Mucosa of rectum (tissue), 2 donors: Measurements from ENCODE around the gene DENND10.

Experiments
- H3K27ac ChIP-seq, 2 donors: one replicate each; pipeline ENCODE4 v1.7.0; 2013; ENCODE audit warnings: inconsistent platforms in 2 of 2, low read depth in 2 of 2, low read length in 2 of 2
- H3K27me3 ChIP-seq, 2 donors: one replicate each; pipeline ENCODE4 v1.7.0; 2013; ENCODE audit warnings: low read length in 2 of 2; ENCODE audit not compliant: control insufficient read depth in 2 of 2, insufficient read depth in 2 of 2
- H3K36me3 ChIP-seq, 2 donors: one replicate each; pipeline ENCODE4 v1.7.0; 2013; ENCODE audit warnings: low read length in 2 of 2; ENCODE audit not compliant: control insufficient read depth in 2 of 2, insufficient read depth in 2 of 2
- H3K4me1 ChIP-seq, 2 donors: one replicate each; pipeline ENCODE4 v1.7.0; 2013; ENCODE audit warnings: low read length in 2 of 2, mild to moderate bottlenecking in 1 of 2; ENCODE audit not compliant: control insufficient read depth in 2 of 2, insufficient read depth in 2 of 2
- H3K4me3 ChIP-seq, 2 donors: one replicate each; pipeline ENCODE4 v1.7.0; 2013; ENCODE audit warnings: low read length in 2 of 2
- H3K9ac ChIP-seq, 2 donors: one replicate each; pipeline ENCODE4 v1.7.0; 2013; ENCODE audit warnings: low read length in 2 of 2, low read depth in 1 of 2, mild to moderate bottlenecking in 1 of 2
- H3K9me3 ChIP-seq, 2 donors: one replicate each; pipeline ENCODE4 v1.7.0; 2013; ENCODE audit warnings: low read length in 2 of 2; ENCODE audit not compliant: control insufficient read depth in 2 of 2
- donor health status: healthy.
- donor health status: Normal muscosa, but diverticular disease.

DENND10 gene

DNA sequence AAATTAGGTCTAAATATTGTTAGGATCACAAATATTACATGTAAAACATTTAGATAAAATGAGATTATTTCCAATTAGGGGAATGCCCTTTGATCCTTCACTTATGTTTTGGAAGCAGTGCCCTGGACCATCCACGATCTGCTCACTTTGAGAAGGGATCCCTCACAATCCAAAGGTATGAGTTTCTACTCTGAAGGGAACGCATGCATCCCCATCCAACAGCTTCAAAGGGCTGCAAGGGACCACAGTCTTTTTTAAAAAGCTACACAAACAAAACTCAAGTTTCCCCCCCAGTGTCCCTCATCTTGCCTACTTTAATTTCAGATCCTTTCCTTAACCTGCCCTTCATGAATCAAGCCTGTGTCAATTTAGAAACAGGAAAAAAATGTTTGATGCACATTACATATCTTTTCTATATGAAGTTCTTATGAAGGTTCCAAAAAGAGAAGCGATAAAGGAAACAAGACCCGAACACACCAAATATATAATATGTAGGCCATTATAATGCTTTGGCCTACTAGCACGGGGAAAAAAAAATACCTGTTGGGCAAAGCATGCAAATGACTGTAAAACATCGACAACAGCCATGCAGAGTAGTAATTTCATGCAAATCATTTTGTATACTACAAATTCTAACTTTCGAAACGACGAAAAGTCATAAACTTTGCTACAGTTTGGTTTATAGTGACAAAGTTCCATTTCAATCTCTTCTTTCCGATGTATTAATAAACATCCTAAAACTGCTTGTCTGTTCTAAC lies 25.3 kb upstream of the DENND10 start:
- Histone ChIP-seq H3K36me3 (peaks cover 2 to 4% of the 10 kb centered on the region in 2 donors), H3K4me1 (peaks cover 10 to 14% of the 10 kb centered on the region in 2 donors), H3K4me3 (peak overlapping the region; percentile 93 to 97), H3K27ac (peak overlapping the region in 1 of 2 donors; percentile 98), H3K9me3 (no peaks in the 10 kb centered on the region), H3K9ac (peak overlapping the region; percentile 96 to 99), H3K27me3 (no peaks in the 10 kb centered on the region)

DNA sequence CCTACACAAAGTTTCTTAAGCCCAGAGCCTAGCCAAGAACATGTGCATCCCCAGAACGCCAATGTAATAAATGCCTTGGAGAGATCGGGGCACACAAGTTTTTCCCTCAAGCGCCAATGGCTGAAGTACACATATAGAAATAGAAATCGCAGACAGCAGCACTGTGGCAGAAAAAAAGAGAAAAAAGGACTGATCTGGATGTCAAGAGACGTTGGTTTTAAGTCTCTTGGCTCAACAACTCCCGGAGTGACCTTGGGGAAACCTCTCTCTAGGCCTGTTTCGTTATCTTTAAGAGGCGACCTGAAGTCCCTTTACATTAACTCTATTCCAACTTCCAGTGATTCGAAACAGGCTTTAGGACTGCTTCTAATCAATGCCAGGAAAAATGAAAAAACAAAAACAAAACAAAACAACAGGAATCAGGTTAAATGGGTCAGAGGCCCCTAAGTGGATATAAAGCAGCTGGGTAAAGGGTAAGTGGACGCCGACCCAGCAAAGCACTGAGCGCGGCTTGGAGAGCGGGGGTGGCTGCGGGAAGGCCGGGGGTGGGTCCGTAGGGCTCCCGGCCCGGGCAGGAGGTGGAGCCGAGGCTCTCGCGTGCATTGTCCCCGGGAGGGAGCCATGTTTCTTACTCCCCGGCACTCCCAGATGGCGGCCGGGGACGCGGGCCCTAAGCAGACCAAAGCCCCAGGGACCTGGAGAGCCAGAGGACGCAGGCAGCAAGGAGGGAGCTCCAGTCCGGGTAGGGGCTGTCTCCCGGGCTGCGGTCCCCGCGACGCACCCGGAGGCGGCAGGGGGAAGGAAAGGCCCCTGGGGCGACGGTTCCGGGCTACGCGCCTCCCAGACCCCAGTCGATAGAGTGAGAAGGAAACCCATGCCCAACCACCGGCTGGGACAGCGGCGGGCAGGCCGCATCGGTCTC lies 24.1 kb upstream of the DENND10 start:
- H3K36me3 ChIP-seq, result no peaks in the 10 kb centered on the region
- peak overlapping the region; percentile 93 to 97 for H3K4me3 ChIP-seq
- H3K9ac ChIP-seq, result peak overlapping the region; percentile 96 to 99
- no peaks in the 10 kb centered on the region for H3K27me3 ChIP-seq
- H3K4me1 ChIP-seq, result peaks cover 10 to 14% of the 10 kb centered on the region in 2 donors
- H3K9me3 ChIP-seq, result no peaks in the 10 kb centered on the region
- peak overlapping the region; percentile 94 to 98 for H3K27ac ChIP-seq

DNA sequence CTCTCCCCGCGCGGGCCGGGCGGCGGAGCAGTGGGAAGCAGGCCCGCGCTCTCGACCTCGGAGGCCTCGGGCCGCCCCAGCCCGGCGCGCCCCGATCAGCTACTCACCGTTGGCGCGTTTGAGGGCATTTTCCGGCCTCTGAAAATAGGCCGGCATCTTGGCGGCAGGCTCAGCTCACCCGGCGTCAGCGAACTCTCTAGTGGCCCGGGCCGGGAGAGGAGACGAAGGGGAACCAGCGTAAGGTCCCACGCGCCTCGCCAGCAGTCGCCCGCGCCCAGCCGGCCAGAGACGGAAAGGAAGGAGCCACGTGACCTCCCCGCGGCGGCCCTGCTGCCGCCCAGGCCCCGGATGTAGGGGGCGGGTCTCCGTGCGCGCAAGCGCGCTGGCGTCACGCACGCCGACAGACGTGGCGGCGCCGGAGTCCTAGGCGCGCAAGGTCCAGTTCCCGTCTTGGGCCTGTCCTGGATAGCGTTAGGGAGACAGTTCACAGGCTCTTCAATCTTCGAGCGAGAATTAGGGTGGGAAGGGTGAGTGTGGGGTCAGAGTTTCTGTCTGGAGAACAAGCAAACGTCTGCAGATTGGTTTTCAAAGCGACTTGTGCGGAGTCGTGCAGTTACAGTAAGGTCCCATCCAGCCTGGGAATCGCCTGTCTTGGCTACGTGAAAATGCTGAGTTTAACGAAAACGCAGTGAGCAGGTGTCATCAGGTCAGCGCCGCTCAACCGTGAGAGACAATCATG lies 23.2 kb upstream of the DENND10 start, which contains the start of gene EIF3A:
Gene EIF3A (minus strand): TSS at position 297 of the 739 bp plus-strand sequence. CDS start 141 bp downstream, at position 156.
- Histone ChIP-seq H3K9me3 (no peaks in the 10 kb centered on the region), H3K36me3 (no peaks in the 10 kb centered on the region), H3K9ac (peak within 1 kb of the TSS; percentile 96 to 99), H3K27ac (peak within 1 kb of the TSS; percentile 94 to 98), H3K27me3 (no peaks in the 10 kb centered on the region), H3K4me3 (peak within 1 kb of the TSS; percentile 93 to 97), H3K4me1 (peaks cover 10 to 14% of the 10 kb centered on the region in 2 donors)

DNA sequence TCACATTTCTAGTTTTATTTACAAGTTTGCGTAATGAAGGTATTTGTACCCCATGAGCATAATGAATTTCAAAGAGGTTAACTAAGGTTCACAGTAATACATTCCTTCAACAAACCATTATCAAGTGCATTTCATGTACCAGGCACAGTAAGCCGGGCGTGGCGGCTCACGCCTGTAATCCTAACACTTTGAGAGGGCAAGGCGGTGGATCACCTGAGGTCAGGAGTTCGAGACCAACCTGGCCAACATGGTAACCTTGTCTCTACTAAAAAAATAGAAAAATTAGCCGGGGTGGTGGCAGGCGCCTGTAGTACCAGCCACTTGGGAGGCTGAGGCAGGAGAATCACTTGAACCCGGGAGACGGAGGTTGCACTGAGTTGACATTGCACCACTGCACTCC lies 19.0 kb upstream of the DENND10 start:
- no peak overlapping the region for H3K4me3 ChIP-seq
- no peak overlapping the region for H3K27ac ChIP-seq
- no peak overlapping the region for H3K9ac ChIP-seq
- no peaks in the 10 kb centered on the region for H3K36me3 ChIP-seq
- no peaks in the 10 kb centered on the region for H3K9me3 ChIP-seq
- peaks cover 0 to 2% of the 10 kb centered on the region in 2 donors for H3K4me1 ChIP-seq
- H3K27me3 ChIP-seq, result no peaks in the 10 kb centered on the region

DNA sequence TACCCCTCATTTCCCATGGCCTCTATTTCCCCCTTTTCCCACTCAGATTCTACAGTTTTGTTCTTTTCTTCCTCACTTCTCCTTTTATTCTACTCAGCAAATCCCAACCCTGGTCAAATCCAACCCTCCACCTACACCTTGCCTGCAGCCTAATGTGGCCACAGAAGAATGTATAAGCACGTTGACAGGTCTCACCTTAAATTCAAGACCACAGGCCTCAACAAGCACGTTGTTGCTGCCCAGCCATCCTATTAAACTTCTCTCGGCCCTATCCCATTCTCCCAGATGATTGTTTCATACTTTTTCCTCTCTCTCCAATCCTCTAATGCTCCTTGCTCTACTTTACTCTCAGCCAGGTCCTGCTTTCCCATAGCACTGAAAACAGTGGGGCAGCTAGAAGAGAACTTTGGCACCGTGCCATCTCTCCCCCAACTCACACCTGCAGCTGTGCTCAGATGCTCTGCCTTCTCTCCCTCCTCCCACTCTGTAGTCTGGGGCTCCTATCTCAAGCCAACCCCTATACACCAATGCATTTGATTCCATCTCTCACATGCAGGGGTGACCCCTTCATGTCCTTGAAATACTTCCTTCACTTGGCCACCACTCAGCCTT lies 16.5 kb upstream of the DENND10 start:
- no peaks in the 10 kb centered on the region for H3K27me3 ChIP-seq
- H3K9ac ChIP-seq, result no peak overlapping the region
- H3K9me3 ChIP-seq, result no peaks in the 10 kb centered on the region
- peaks cover 7 to 14% of the 10 kb centered on the region in 2 donors for H3K4me1 ChIP-seq
- H3K27ac ChIP-seq, result no peak overlapping the region
- H3K4me3 ChIP-seq, result no peak overlapping the region
- H3K36me3 ChIP-seq, result no peaks in the 10 kb centered on the region

DNA sequence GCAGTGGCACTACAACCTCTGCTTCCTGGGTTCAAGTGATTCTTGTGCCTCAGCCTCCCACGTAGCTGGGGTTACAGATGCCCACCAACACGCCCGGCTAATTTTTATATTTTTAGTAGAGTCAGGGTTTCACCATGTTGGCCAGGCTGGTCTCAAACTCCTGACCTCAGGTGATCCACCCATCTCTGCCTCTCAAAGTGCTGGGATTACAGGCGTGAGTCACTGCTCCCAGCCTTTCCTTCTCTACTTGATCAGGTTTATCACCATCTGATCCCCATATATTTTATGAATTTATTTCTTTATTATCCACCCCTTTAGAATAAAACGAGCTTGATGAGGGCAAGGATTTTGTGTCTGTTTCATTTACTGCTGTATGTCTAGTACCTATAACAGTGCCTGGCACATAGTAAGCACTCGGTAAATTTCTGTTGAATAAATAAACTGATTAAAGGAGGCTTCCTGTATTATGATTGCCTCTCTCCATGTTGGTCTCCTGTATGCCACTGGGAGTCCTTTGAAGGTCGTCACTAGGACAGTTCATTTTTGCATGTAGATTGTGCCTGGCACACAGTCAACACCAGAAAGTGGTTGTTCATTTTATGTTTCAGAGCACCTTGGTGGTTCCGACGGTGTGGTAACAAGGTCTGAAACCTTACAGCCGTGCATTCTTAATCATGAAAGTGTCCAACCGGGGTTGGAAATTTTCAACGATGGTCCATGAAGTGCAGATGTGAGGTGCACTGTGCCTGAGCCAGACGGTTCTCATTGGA lies 13.7 kb upstream of the DENND10 start:
- Histone ChIP-seq H3K9me3 (no peaks in the 10 kb centered on the region), H3K27ac (peak overlapping the region; percentile 85 to 88), H3K4me3 (peak overlapping the region in 1 of 2 donors; percentile 1), H3K9ac (peak overlapping the region; percentile 8 to 27), H3K27me3 (no peaks in the 10 kb centered on the region), H3K4me1 (peaks cover 7 to 14% of the 10 kb centered on the region in 2 donors), H3K36me3 (no peaks in the 10 kb centered on the region)

DNA sequence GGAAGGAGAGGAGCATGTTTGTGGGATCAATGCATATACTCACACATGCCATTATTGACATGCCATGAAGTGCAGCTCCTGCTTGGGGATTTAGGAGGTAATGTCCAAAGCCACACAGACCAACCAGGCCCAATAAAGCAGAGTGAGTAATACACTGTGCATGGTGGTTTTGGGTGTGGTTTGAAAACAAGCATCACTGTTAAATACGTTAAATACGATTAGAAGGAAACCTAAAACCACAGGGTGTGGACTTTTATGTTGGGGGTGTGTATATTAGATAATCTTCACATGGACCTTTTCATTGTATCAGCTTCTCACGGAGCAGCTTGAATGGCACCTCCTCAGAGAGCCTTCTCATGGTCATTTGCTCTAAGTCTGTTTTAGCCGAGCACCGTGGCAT lies 12.9 kb upstream of the DENND10 start:
- H3K9ac ChIP-seq, result peak overlapping the region; percentile 8 to 27
- H3K9me3 ChIP-seq, result no peaks in the 10 kb centered on the region
- peaks cover 7 to 14% of the 10 kb centered on the region in 2 donors for H3K4me1 ChIP-seq
- no peaks in the 10 kb centered on the region for H3K27me3 ChIP-seq
- peak overlapping the region in 1 of 2 donors; percentile 1 for H3K4me3 ChIP-seq
- H3K36me3 ChIP-seq, result no peaks in the 10 kb centered on the region
- peak overlapping the region; percentile 85 to 88 for H3K27ac ChIP-seq

DNA sequence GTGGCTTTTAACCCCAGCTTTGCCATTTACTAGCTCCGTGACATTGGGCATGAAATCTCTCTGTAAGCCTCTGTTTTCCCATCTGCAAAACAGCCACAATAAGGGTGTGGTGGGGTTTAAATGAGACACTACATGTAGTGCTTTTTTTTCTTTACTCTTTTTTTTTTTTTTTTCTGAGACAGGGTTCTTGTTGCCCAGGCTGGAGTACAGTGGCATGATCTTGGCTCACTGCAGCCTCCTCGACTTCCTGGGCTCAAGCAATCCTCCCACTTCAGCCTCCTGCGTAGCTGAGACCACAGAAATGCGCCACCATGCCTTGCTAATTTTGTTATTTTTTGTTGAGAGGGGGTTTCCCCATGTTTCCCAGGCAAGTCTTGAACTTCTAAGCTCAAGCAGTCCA lies 8.3 kb upstream of the DENND10 start:
- Histone ChIP-seq H3K27ac (no peak overlapping the region), H3K36me3 (no peaks in the 10 kb centered on the region), H3K9me3 (no peaks in the 10 kb centered on the region), H3K27me3 (no peaks in the 10 kb centered on the region), H3K4me3 (no peak overlapping the region), H3K9ac (no peak overlapping the region), H3K4me1 (peaks cover 10 to 13% of the 10 kb centered on the region in 2 donors)
